Common myeloid progenitor, CD34-positive (primary cell): ENCODE data around the gene GPR149.

Experiments
- CTCF ChIA-PET: fragments of 350-600 bp; sonication (Branson Sonifier 250); formaldehyde crosslinking; loops from one replicate; lab custom pipeline; 2021; ENCODE audit warnings: antibody characterized with exemption; lab: Charles Lee
- POLR2A ChIA-PET: fragments of 350-600 bp; sonication (Branson Sonifier 250); formaldehyde crosslinking; loops from one replicate; lab custom pipeline; 2021; ENCODE audit warnings: antibody characterized with exemption; lab: Charles Lee
- DNase-seq, 3 donors: peaks; one replicate each; pipeline versions ENCODE4 v3.0.0 to v3.0.0-alpha.2; 2013
- H3K27ac ChIP-seq, 2 experiments: 1 replicate in 1 of 2; 2 replicates in 1 of 2; pipeline ENCODE4 v1.7.0; 2013; ENCODE audit warnings: inconsistent platforms in 2 of 2, low read length in 2 of 2, mild to moderate bottlenecking in 2 of 2, low read depth in 1 of 2, moderate library complexity in 1 of 2; ENCODE audit not compliant: severe bottlenecking in 2 of 2, insufficient read depth in 1 of 2, poor library complexity in 1 of 2
- H3K27me3 ChIP-seq, 5 experiments: replicated peaks in 2 of 5; 1 replicate in 3 of 5; 2 replicates in 2 of 5; pipeline versions ENCODE4 v1.6.1 to v1.7.0; 2013; ENCODE audit warnings: low read length in 4 of 5, mild to moderate bottlenecking in 2 of 5, moderate library complexity in 2 of 5, inconsistent platforms in 1 of 5; ENCODE audit not compliant: insufficient read depth in 5 of 5, control insufficient read depth in 4 of 5
- H3K36me3 ChIP-seq, 4 experiments: 1 replicate in 2 of 4; 2 replicates in 2 of 4; pipeline versions ENCODE4 v1.6.1 to v1.7.0; 2013; ENCODE audit warnings: low read length in 3 of 4, control low read depth in 1 of 4, mild to moderate bottlenecking in 1 of 4; ENCODE audit not compliant: control insufficient read depth in 4 of 4, insufficient read depth in 4 of 4
- H3K4me1 ChIP-seq, 4 experiments: 1 replicate in 3 of 4; 2 replicates in 1 of 4; pipeline versions ENCODE4 v1.6.1 to v1.7.1; 2013; ENCODE audit warnings: low read length in 3 of 4, mild to moderate bottlenecking in 3 of 4, control low read depth in 1 of 4, inconsistent platforms in 1 of 4, moderate library complexity in 1 of 4; ENCODE audit not compliant: control insufficient read depth in 4 of 4, insufficient read depth in 4 of 4; ENCODE audit errors: control extremely low read depth in 1 of 4
- H3K4me3 ChIP-seq, 7 experiments: 1 replicate in 4 of 7; 2 replicates in 3 of 7; pipeline versions ENCODE4 v1.5.1 to v1.7.0; 2013; ENCODE audit warnings: mild to moderate bottlenecking in 7 of 7, low read length in 6 of 7, moderate library complexity in 6 of 7, inconsistent platforms in 2 of 7, low read depth in 2 of 7, control low read depth in 1 of 7; ENCODE audit not compliant: insufficient read depth in 4 of 7, control insufficient read depth in 1 of 7; ENCODE audit errors: extremely low read depth in 1 of 7
- H3K9me3 ChIP-seq, 5 experiments: 1 replicate in 4 of 5; 2 replicates in 1 of 5; pipeline versions ENCODE4 v1.6.1 to v1.7.1; 2013; ENCODE audit warnings: low read length in 4 of 5, mild to moderate bottlenecking in 2 of 5, inconsistent platforms in 1 of 5, low read depth in 1 of 5, moderate library complexity in 1 of 5; ENCODE audit not compliant: control insufficient read depth in 4 of 5, insufficient read depth in 2 of 5; ENCODE audit errors: control extremely low read depth in 1 of 5
- WGBS: methylation state at CpG from one replicate; pipeline ENCODE4 v1.1.5; 2013; ENCODE audit not compliant: insufficient coverage; 5-methylcytosine and 5-hydroxymethylcytosine counted together

GPR149 gene

GRCh38 chr3:154389861-154390260 is 40.1 kb downstream of the GPR149 start:
- DNase-seq: no peak
- Histone ChIP-seq H3K27ac (no peak overlapping the region), H3K4me1 (no peaks in the 10 kb centered on the region), H3K9me3 (peaks cover 0 to 4% (median 0%) of the 10 kb centered on the region in 5 experiments), H3K27me3 (peaks cover 0 to 4% (median 0%) of the 10 kb centered on the region in 5 experiments), H3K36me3 (no peaks in the 10 kb centered on the region), H3K4me3 (no peak overlapping the region)
- POLR2A ChIA-PET: no interaction called here
- WGBS: no CpG with 5 or more reads among the region's 3 CpGs
- CTCF ChIA-PET: no interaction called here

GRCh38 chr3:154384479-154384878 is 45.5 kb downstream of the GPR149 start:
- Histone ChIP-seq H3K4me1 (no peaks in the 10 kb centered on the region), H3K9me3 (peaks cover 0 to 2% (median 0%) of the 10 kb centered on the region in 5 experiments), H3K36me3 (no peaks in the 10 kb centered on the region), H3K27me3 (peaks cover 0 to 2% (median 0%) of the 10 kb centered on the region in 5 experiments), H3K27ac (no peak overlapping the region), H3K4me3 (no peak overlapping the region)
- DNase-seq: no peak
- POLR2A ChIA-PET: no interaction called here
- CTCF ChIA-PET: no interaction called here

- H3K36me3 ChIP-seq: no peaks in the 10 kb centered on the region
- no CpG with 5 or more reads among the region's 2 CpGs for WGBS
- no peaks in the 10 kb centered on the region for H3K9me3 ChIP-seq
- no peak for DNase-seq
- H3K4me3 ChIP-seq: no peak overlapping the region
- ChIA-PET CTCF (no interaction called here), POLR2A (no interaction called here)
- H3K27ac ChIP-seq: no peak overlapping the region
- H3K27me3 ChIP-seq: no peaks in the 10 kb centered on the region
- no peaks in the 10 kb centered on the region for H3K4me1 ChIP-seq
Measured at GRCh38 chr3:154378311-154378710, 51.7 kb downstream of the GPR149 start.

- H3K9me3 ChIP-seq: peaks cover 0 to 6% (median 3%) of the 10 kb centered on the region in 5 experiments
- H3K4me3 ChIP-seq: no peak overlapping the region
- no peaks in the 10 kb centered on the region for H3K36me3 ChIP-seq
- 65% methylated on average over 2 of the region's 3 CpGs for WGBS
- no peak overlapping the region for H3K27ac ChIP-seq
- peaks cover 0 to 2% (median 0%) of the 10 kb centered on the region in 5 experiments for H3K27me3 ChIP-seq
- DNase-seq: no peak
- no peaks in the 10 kb centered on the region for H3K4me1 ChIP-seq
- ChIA-PET CTCF (no interaction called here), POLR2A (no interaction called here)
Measured at GRCh38 chr3:154367221-154367620, 62.8 kb downstream of the GPR149 start.

GRCh38 chr3:154364849-154365248 is 65.1 kb downstream of the GPR149 start:
- Histone ChIP-seq H3K4me3 (no peak overlapping the region), H3K27me3 (peaks cover 0 to 2% (median 0%) of the 10 kb centered on the region in 5 experiments), H3K36me3 (no peaks in the 10 kb centered on the region), H3K9me3 (peaks cover 0 to 5% (median 3%) of the 10 kb centered on the region in 5 experiments), H3K4me1 (no peaks in the 10 kb centered on the region), H3K27ac (no peak overlapping the region)
- DNase-seq: no peak
- CTCF ChIA-PET: interaction anchor here (0.6 kb wide), 1 partner anchor 762 kb away, joined by 3 read pairs; no protein-coding TSS in a partner anchor
- POLR2A ChIA-PET: no interaction called here

GRCh38 chr3:154361099-154361498 is 68.9 kb downstream of the GPR149 start:
- ChIA-PET POLR2A (no interaction called here), CTCF (no interaction called here)
- Histone ChIP-seq H3K27me3 (peaks cover 0 to 2% (median 0%) of the 10 kb centered on the region in 5 experiments), H3K9me3 (peaks cover 0 to 5% (median 3%) of the 10 kb centered on the region in 5 experiments), H3K4me1 (no peaks in the 10 kb centered on the region), H3K27ac (no peak overlapping the region), H3K36me3 (no peaks in the 10 kb centered on the region), H3K4me3 (no peak overlapping the region)
- no peak for DNase-seq
- WGBS: no CpG with 5 or more reads among the region's 1 CpG

- Histone ChIP-seq H3K4me1 (no peaks in the 10 kb centered on the region), H3K36me3 (no peaks in the 10 kb centered on the region), H3K27me3 (no peaks in the 10 kb centered on the region), H3K27ac (no peak overlapping the region), H3K4me3 (no peak overlapping the region), H3K9me3 (no peaks in the 10 kb centered on the region)
- WGBS: no CpG with 5 or more reads among the region's 1 CpG
- POLR2A ChIA-PET: no interaction called here
- CTCF ChIA-PET: no interaction called here
- no peak for DNase-seq
Measured at GRCh38 chr3:154356009-154356408, 74.0 kb downstream of the GPR149 start.
